Panc1 (cell line): ENCODE data around the gene TEN1.

ENCODE experiments used
- CTCF ChIP-seq: fragments of 450-650 bp; IDR thresholded peaks from 2 replicates; pipeline ENCODE4 v1.5.1; 2017; ENCODE audit warnings: mild to moderate bottlenecking
- POLR2AphosphoS5 ChIP-seq: IDR thresholded peaks from 2 replicates; pipeline ENCODE4 v1.6.1; 2012; ENCODE audit warnings: mild to moderate bottlenecking, low read depth, low read length, moderate library complexity
- SIN3A ChIP-seq: IDR thresholded peaks from 2 replicates; pipeline ENCODE4 v1.6.1; 2012; ENCODE audit warnings: low read depth, mild to moderate bottlenecking, low read length, moderate library complexity, borderline replicate concordance; ENCODE audit not compliant: insufficient read depth
- TCF7L2 ChIP-seq: IDR thresholded peaks from 2 replicates; pipeline ENCODE4 v1.6.1; 2011; ENCODE audit warnings: mild to moderate bottlenecking, low read depth, low read length, inconsistent platforms

GRCh38 chr17:76046064-76046463, 67.0 kb downstream of the TEN1 start:
- TF ChIP-seq SIN3A (no peak), CTCF (no peak), POLR2AphosphoS5 (no peak), TCF7L2 (no peak)
